ENCODE measurements around the gene GAS5.
"Not testable (repeated sequence)": the region's sequence is repeated elsewhere in the genome, so short reads cannot be mapped to it uniquely, and the experiment has no call there.

Gene GAS5

GRCh38 chr1:173865468-173866164, 2.2 kb downstream of the GAS5 start:
- Mint-ChIP-seq H3K4me3 (peak overlapping the region; percentile 93), H3K36me3 (peaks cover 39% of the 10 kb centered on the region), H3K4me1 (peaks cover 43% of the 10 kb centered on the region), H3K27me3 (no peaks in the 10 kb centered on the region), H3K27ac (peak overlapping the region; percentile 92), H3K9me3 (no peaks in the 10 kb centered on the region)
- ATAC-seq (ENCODE audit: low read depth): no peak
- DNase-seq (ENCODE audit: low spot score in 2 of 2): no peak

GRCh38 chr1:173864179-173864867, 3.5 kb downstream of the GAS5 start:
- Mint-ChIP-seq H3K36me3 (peaks cover 35% of the 10 kb centered on the region), H3K9me3 (no peaks in the 10 kb centered on the region), H3K27ac (peak overlapping the region; percentile 92), H3K4me1 (peaks cover 37% of the 10 kb centered on the region), H3K27me3 (no peaks in the 10 kb centered on the region), H3K4me3 (peak overlapping the region; percentile 93)
- DNase-seq (ENCODE audit: low spot score in 2 of 2): no peak
- no peak for ATAC-seq (ENCODE audit: low read depth)

DNA sequence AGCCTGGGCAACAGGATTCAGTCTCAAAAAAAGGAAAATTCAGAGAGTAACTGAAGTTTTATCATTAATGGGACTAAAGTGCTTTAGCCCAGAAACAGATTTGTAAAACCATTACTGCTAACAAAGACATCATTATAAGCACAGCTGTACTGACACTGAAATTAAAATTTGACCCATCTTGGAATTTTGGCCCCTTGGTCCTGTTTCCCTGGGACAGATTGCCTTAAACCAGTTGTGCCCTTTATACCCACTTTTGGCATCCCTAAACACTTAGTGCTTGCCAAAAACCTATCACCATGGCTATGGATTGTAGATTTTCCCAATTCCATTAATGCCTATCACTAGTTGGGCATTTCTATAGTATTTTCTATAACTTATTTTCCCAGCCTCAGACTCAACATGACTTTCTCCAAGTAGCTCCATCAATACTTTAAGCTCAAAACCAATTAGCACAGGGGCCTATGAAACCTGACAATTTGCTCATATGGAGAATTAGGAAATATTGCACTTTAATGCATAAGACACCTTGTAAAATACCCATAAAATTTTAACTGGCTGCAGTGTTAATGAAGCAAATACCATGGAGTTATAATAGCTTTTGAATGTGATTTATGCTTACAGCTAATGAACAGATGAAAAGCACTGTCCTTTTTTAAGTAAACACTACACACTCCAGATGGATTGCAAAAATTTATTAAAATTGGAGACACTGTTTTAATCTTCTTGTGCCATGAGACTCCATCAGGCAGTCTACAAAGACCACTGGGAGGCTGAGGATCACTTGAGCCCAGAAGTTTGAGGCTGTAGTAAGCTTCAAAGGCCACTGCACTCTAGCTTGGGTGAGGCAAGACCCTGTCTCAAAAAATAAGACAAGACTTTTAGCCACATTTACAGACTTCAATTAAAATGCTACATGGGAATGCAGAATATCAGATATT, 4.3 kb downstream of the GAS5 start:
- no peaks in the 10 kb centered on the region for H3K27me3 Mint-ChIP-seq
- peak overlapping the region; percentile 92 for H3K27ac Mint-ChIP-seq
- DNase-seq (ENCODE audit: low spot score in 2 of 2) (no peak), ATAC-seq (ENCODE audit: low read depth) (no peak)
- H3K4me1 Mint-ChIP-seq: peaks cover 32% of the 10 kb centered on the region
- no peaks in the 10 kb centered on the region for H3K9me3 Mint-ChIP-seq
- no peak overlapping the region for H3K4me3 Mint-ChIP-seq
- H3K36me3 Mint-ChIP-seq: peaks cover 35% of the 10 kb centered on the region

DNA sequence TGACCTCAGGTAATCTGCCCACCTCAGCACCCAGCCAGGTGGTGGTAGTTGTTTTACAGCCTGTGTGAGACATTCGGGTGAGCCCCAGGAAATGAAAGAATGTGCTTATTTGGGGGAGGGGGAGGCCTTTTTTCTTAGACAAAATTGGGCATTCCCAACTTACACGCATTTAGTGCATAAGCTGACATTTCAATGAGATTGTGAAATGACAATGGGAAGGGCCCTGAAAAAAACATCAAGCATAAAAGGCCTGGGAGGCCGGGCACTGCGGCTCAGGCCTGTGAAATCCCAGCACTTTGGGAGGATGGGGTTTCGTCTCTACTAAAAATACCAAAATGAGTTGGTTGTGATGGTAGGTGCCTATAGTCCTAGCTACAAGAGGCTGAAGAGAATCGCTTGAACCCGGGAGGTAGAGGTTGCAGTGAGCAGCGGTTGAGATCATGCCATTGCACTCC, 5.0 kb downstream of the GAS5 start:
- H3K9me3 Mint-ChIP-seq: no peaks in the 10 kb centered on the region
- H3K36me3 Mint-ChIP-seq: peaks cover 35% of the 10 kb centered on the region
- no peaks in the 10 kb centered on the region for H3K27me3 Mint-ChIP-seq
- no peak overlapping the region for H3K4me3 Mint-ChIP-seq
- DNase-seq (ENCODE audit: low spot score in 2 of 2): no peak
- H3K27ac Mint-ChIP-seq: peak overlapping the region; percentile 92
- ATAC-seq (ENCODE audit: low read depth): no peak
- H3K4me1 Mint-ChIP-seq: peaks cover 32% of the 10 kb centered on the region

DNA sequence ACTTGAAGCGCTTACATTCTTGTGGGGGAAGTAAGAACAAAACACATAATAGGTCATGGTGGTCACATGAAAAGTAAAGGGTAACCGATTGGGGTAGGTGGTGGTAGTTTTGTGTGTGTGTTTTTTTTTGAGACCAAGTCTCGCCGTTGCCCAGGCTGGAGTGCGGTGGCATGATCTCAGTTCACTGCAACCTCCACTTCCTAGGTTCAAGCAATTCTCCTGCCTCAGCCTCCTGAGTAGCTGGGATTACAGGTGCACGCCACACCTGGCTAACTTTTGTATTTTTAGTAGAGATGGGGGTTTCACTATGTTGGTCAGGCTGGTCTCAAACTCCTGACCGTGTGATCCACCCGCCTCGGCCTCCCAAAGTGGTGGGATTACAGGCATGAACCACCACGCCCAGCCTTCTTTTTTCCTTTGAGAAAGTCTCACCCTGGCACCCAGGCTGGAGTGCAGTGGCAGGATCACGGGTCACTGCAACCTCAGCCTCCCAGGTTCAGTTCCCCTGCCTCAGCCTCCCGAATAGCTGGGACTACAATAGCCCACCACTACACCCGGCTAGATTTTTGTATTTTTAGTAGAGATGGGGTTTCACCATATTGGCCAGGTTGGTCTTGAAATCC, 5.5 kb downstream of the GAS5 start:
- H3K27ac Mint-ChIP-seq: peak overlapping the region; percentile 92
- H3K4me1 Mint-ChIP-seq: peaks cover 32% of the 10 kb centered on the region
- H3K36me3 Mint-ChIP-seq: peaks cover 35% of the 10 kb centered on the region
- not testable (repeated sequence) for DNase-seq (ENCODE audit: low spot score in 2 of 2); ATAC-seq (ENCODE audit: low read depth); H3K4me3 Mint-ChIP-seq; H3K27me3 Mint-ChIP-seq; H3K9me3 Mint-ChIP-seq

GRCh38 chr1:173861731-173862145, 6.1 kb downstream of the GAS5 start:
- H3K4me1 Mint-ChIP-seq: peaks cover 30% of the 10 kb centered on the region
- peak overlapping the region; percentile 92 for H3K27ac Mint-ChIP-seq
- H3K27me3 Mint-ChIP-seq: no peaks in the 10 kb centered on the region
- no peak overlapping the region for H3K4me3 Mint-ChIP-seq
- ATAC-seq (ENCODE audit: low read depth) (no peak), DNase-seq (ENCODE audit: low spot score in 2 of 2) (no peak)
- peaks cover 33% of the 10 kb centered on the region for H3K36me3 Mint-ChIP-seq
- H3K9me3 Mint-ChIP-seq: no peaks in the 10 kb centered on the region

DNA sequence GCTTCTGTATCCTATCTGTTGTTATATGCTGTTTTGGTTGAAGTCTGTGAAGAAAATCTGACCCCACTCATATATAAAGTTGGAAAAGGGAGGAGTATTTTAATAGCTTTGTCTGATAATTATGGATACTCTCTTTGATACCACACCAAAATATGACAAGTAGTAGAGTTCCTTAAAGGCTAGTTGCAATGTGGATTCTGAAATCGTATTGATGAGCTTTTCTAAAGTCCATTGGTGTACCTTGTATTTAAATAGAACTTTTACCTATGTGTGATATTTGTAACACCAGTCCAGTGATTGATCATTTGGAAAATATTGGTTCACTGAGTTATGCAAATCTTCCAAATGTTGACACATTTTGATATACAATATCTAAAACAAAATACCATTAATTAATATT, 7.7 kb downstream of the GAS5 start:
- H3K4me1 Mint-ChIP-seq: peaks cover 13% of the 10 kb centered on the region
- H3K27me3 Mint-ChIP-seq: no peaks in the 10 kb centered on the region
- H3K9me3 Mint-ChIP-seq: no peaks in the 10 kb centered on the region
- H3K36me3 Mint-ChIP-seq: peaks cover 30% of the 10 kb centered on the region
- no peak for DNase-seq (ENCODE audit: low spot score in 2 of 2)
- ATAC-seq (ENCODE audit: low read depth): no peak
- no peak overlapping the region for H3K27ac Mint-ChIP-seq
- no peak overlapping the region for H3K4me3 Mint-ChIP-seq

DNA sequence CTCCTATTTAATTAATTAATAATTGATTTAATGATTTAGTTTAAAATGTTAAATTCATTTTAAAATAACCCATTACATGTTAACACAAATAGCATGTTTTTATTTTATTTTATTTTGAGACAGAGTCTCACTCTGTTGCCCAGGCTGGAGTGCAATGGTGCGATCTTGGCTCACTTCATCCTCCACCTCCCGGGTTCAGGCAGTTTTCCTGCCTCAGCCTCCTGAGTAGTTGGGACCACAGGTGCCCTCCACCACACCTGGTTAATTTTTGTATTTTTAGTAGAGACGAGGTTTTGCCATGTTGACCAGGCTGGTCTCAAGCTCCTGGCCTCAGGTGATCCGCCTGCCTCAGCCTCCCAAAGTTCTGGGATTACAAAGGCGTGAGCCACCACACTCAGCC, 8.2 kb downstream of the GAS5 start:
- not testable (repeated sequence) for H3K27ac Mint-ChIP-seq; ATAC-seq (ENCODE audit: low read depth)
- peaks cover 30% of the 10 kb centered on the region for H3K36me3 Mint-ChIP-seq

DNA sequence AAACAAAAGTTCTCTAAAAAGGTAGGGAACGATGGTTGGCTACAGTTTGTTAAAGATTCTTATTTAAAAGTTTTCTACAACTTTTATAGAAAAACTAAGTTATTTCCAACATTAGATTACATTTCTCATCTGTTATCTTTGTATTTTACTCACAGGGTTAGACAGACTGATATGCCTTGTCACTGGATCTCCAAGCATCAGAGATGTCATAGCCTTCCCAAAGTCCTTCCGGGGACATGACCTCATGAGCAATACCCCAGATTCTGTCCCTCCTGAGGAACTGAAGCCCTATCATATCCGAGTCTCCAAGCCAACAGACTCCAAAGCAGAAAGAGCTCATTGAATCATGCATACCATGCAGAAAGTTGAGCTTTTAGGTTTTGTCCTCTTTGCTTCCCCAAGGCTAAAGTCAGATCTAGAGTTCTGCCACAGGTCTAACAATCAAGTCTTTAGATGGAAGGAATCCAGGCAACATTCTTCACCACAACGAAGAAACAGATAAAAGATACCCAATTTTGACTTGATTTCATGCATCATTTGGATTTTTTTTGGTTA, 10.3 kb downstream of the GAS5 start:
- no peak overlapping the region for H3K27ac Mint-ChIP-seq
- no peaks in the 10 kb centered on the region for H3K4me1 Mint-ChIP-seq
- DNase-seq (ENCODE audit: low spot score in 2 of 2) (no peak), ATAC-seq (ENCODE audit: low read depth) (no peak)
- H3K27me3 Mint-ChIP-seq: no peaks in the 10 kb centered on the region
- H3K4me3 Mint-ChIP-seq: no peak overlapping the region
- no peaks in the 10 kb centered on the region for H3K9me3 Mint-ChIP-seq
- H3K36me3 Mint-ChIP-seq: peaks cover 17% of the 10 kb centered on the region

More for the DNA sequence above, 8.2 kb downstream of the GAS5 start:
- not testable (repeated sequence) for H3K9me3 Mint-ChIP-seq; DNase-seq (ENCODE audit: low spot score in 2 of 2); H3K4me3 Mint-ChIP-seq; H3K27me3 Mint-ChIP-seq; H3K4me1 Mint-ChIP-seq

- Mint-ChIP-seq H3K9me3 (no peaks in the 10 kb centered on the region), H3K4me3 (no peak overlapping the region), H3K36me3 (peaks cover 16% of the 10 kb centered on the region), H3K27me3 (no peaks in the 10 kb centered on the region), H3K4me1 (no peaks in the 10 kb centered on the region), H3K27ac (no peak overlapping the region)
- DNase-seq (ENCODE audit: low spot score in 2 of 2) (no peak), ATAC-seq (ENCODE audit: low read depth) (no peak)
Observed at GRCh38 chr1:173856903-173857302, 10.9 kb downstream of the GAS5 start.

- H3K27ac Mint-ChIP-seq: peak overlapping the region; percentile 4
- no peaks in the 10 kb centered on the region for H3K27me3 Mint-ChIP-seq
- peaks cover 17% of the 10 kb centered on the region for H3K36me3 Mint-ChIP-seq
- no peak overlapping the region for H3K4me3 Mint-ChIP-seq
- ATAC-seq (ENCODE audit: low read depth) (no peak), DNase-seq (ENCODE audit: low spot score in 2 of 2) (no peak)
- H3K4me1 Mint-ChIP-seq: no peaks in the 10 kb centered on the region
- H3K9me3 Mint-ChIP-seq: no peaks in the 10 kb centered on the region
Observed at GRCh38 chr1:173856014-173856413, 11.8 kb downstream of the GAS5 start.

GRCh38 chr1:173853074-173853473, 14.7 kb downstream of the GAS5 start:
- DNase-seq (ENCODE audit: low spot score in 2 of 2) (no peak), ATAC-seq (ENCODE audit: low read depth) (no peak)
- no peaks in the 10 kb centered on the region for H3K27me3 Mint-ChIP-seq
- peaks cover 20% of the 10 kb centered on the region for H3K36me3 Mint-ChIP-seq
- no peak overlapping the region for H3K4me3 Mint-ChIP-seq
- H3K9me3 Mint-ChIP-seq: no peaks in the 10 kb centered on the region
- no peaks in the 10 kb centered on the region for H3K4me1 Mint-ChIP-seq
- no peak overlapping the region for H3K27ac Mint-ChIP-seq

DNA sequence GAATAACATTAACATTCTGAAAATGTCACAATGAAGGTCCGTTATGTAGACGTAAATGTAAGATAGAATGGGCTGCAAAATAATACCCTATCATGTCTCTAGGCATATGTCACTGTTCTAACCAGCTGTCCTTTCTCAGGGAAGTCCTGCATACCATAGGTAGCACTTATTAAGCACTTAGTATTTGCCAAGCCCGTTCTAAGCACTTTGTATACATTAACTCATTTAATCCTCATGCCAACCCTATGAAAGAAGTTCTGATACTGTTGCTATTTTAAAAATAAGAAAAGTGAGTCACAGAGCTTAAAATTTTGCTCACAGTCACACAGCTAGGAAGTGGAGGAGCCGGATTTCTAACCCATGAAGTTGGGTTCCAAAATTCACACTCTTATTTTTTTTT, 15.7 kb downstream of the GAS5 start:
- peaks cover 21% of the 10 kb centered on the region for H3K36me3 Mint-ChIP-seq

More for the DNA sequence above, 15.7 kb downstream of the GAS5 start:
- Mint-ChIP-seq H3K27me3 (no peaks in the 10 kb centered on the region), H3K27ac (no peak overlapping the region), H3K9me3 (no peaks in the 10 kb centered on the region), H3K4me3 (no peak overlapping the region), H3K4me1 (no peaks in the 10 kb centered on the region)
- ATAC-seq (ENCODE audit: low read depth) (no peak), DNase-seq (ENCODE audit: low spot score in 2 of 2) (no peak)

All from memory B cell (primary cell).